ENCODE results near the gene CENPW.
A peak's percentile ranks its signal among the peaks of the same experiment; 100 is the strongest.

The CENPW gene

DNA sequence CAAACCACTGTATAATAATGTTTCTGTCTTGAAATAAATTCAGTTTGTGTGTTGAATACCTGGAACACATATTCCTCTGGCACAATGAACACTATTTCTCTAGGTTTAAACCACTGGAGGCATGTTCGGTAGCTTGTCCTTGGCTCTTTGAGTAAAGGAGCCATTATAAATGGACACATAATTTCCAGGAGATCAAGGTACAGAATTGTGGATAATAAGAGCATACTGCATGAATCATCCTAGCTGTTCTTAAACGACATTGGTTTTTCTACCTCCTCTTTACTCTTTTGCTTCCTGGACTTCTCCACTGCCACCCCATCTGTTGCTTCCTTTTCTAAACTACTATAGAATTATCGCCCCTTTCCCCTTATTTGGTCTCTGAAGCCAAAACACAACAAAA, 1.2 kb downstream of the CENPW start:
- Histone ChIP-seq H3K36me3 (ENCODE audit: control insufficient read depth in 2 of 2, insufficient read depth in 1 of 2, low read length in 2 of 2) (peaks cover 0 to 1% of the 10 kb centered on the region in 2 experiments; a peak in 1 of 3 replicates), H3K4me3 (ENCODE audit: low read depth, low read length) (peak overlapping the region; percentile 77), H3K4me1 (ENCODE audit: control insufficient read depth, insufficient read depth, low read length) (peaks cover 12% of the 10 kb centered on the region; the same call in 1 of the 2 replicates), H3K27ac (ENCODE audit: extremely low read depth, low read depth, low read length) (no peak overlapping the region), H3K9me3 (ENCODE audit: control insufficient read depth, insufficient read depth, low read depth, low read length) (no peaks in the 10 kb centered on the region)
- ChIA-PET CTCF (interaction anchor here (1.0 to 2.5 kb wide), 2 partner anchors 20 to 29 kb away, joined by 3 to 14 read pairs; no protein-coding TSS in a partner anchor), POLR2A (no interaction called here)
- TF ChIP-seq SCRT2 (tag by site-specific recombination; IDR thresholded peaks at IDR 0.05) = peak; percentile 85
- TF ChIP-seq ZNF138 (tag by site-specific recombination; IDR thresholded peaks at IDR 0.05; ENCODE audit: borderline replicate concordance) = no peak

DNA sequence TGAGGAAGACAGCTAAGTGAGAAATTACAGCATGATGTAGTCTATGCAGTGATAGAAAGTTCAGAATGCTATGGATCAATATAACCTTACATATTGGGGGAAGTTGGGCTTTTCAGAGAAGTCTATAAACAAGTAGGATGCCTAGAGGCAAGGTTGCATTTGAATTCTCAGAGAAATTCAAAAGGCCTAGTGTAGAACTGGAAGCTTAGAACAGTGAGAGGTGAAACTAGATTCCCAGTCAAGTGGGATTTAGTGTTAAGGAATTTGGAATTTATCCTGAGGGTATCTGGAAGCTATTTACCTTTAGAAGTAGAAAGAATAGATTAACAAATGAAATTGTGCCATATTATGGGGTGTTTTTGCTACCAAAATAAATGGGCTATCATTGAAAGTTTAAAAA, 4.3 kb downstream of the CENPW start:
- H3K4me1 ChIP-seq (ENCODE audit: control insufficient read depth, insufficient read depth, low read length) = peaks cover 12% of the 10 kb centered on the region; the same call in 1 of the 2 replicates
- ChIA-PET POLR2A (no interaction called here), CTCF (interaction anchor here (0.6 to 0.7 kb wide), 2 partner anchors 347 to 742 kb away, joined by 3 read pairs; no protein-coding TSS in a partner anchor)
- peaks cover 3 to 15% of the 10 kb centered on the region in 2 experiments; a peak in 2 of 3 replicates for H3K36me3 ChIP-seq (ENCODE audit: control insufficient read depth in 2 of 2, insufficient read depth in 1 of 2, low read length in 2 of 2)
- H3K9me3 ChIP-seq (ENCODE audit: control insufficient read depth, insufficient read depth, low read depth, low read length) = no peaks in the 10 kb centered on the region
- H3K27ac ChIP-seq (ENCODE audit: extremely low read depth, low read depth, low read length) = no peak overlapping the region
- TF ChIP-seq TCF7L2 (IDR thresholded peaks at IDR 0.05; ENCODE audit: borderline replicate concordance, low read depth, low read length) (no peak), ZNF785 (tag by site-specific recombination; IDR thresholded peaks at IDR 0.05) (no peak), ZNF571 (tag by site-specific recombination; IDR thresholded peaks at IDR 0.05) (no peak), WT1 (tag by site-specific recombination; IDR thresholded peaks at IDR 0.05) (no peak), ZNF121 (tag by site-specific recombination; IDR thresholded peaks at IDR 0.05) (no peak), ZNF501 (tag by site-specific recombination; IDR thresholded peaks at IDR 0.05) (no peak), ZNF830 (tag by site-specific recombination; IDR thresholded peaks at IDR 0.05; ENCODE audit: low read depth) (no peak), HOXD13 (CRISPR knock-in tag; IDR thresholded peaks at IDR 0.05; ENCODE audit: borderline replicate concordance) (no peak), OSR2 (tag by site-specific recombination; IDR thresholded peaks at IDR 0.05) (no peak)
- TF ChIP-seq, protein P1, sequence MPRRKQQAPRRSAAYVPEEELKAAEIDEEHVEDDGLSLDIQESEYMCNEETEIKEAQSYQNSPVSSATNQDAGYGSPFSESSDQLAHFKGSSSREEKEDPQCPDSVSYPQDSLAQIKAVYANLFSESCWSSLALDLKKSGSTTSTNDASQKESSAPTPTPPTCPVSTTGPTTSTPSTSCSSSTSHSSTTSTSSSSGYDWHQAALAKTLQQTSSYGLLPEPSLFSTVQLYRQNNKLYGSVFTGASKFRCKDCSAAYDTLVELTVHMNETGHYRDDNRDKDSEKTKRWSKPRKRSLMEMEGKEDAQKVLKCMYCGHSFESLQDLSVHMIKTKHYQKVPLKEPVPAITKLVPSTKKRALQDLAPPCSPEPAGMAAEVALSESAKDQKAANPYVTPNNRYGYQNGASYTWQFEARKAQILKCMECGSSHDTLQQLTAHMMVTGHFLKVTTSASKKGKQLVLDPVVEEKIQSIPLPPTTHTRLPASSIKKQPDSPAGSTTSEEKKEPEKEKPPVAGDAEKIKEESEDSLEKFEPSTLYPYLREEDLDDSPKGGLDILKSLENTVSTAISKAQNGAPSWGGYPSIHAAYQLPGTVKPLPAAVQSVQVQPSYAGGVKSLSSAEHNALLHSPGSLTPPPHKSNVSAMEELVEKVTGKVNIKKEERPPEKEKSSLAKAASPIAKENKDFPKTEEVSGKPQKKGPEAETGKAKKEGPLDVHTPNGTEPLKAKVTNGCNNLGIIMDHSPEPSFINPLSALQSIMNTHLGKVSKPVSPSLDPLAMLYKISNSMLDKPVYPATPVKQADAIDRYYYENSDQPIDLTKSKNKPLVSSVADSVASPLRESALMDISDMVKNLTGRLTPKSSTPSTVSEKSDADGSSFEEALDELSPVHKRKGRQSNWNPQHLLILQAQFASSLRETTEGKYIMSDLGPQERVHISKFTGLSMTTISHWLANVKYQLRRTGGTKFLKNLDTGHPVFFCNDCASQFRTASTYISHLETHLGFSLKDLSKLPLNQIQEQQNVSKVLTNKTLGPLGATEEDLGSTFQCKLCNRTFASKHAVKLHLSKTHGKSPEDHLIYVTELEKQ (tag by site-specific recombination; IDR thresholded peaks at IDR 0.05; ENCODE audit: borderline replicate concordance) = no peak
- TF ChIP-seq, protein P2, sequence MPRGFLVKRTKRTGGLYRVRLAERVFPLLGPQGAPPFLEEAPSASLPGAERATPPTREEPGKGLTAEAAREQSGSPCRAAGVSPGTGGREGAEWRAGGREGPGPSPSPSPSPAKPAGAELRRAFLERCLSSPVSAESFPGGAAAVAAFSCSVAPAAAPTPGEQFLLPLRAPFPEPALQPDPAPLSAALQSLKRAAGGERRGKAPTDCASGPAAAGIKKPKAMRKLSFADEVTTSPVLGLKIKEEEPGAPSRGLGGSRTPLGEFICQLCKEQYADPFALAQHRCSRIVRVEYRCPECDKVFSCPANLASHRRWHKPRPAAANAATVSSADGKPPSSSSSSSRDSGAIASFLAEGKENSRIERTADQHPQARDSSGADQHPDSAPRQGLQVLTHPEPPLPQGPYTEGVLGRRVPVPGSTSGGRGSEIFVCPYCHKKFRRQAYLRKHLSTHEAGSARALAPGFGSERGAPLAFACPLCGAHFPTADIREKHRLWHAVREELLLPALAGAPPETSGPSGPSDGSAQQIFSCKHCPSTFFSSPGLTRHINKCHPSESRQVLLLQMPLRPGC (tag by site-specific recombination; IDR thresholded peaks at IDR 0.05) = no peak
- TF ChIP-seq, protein P3, sequence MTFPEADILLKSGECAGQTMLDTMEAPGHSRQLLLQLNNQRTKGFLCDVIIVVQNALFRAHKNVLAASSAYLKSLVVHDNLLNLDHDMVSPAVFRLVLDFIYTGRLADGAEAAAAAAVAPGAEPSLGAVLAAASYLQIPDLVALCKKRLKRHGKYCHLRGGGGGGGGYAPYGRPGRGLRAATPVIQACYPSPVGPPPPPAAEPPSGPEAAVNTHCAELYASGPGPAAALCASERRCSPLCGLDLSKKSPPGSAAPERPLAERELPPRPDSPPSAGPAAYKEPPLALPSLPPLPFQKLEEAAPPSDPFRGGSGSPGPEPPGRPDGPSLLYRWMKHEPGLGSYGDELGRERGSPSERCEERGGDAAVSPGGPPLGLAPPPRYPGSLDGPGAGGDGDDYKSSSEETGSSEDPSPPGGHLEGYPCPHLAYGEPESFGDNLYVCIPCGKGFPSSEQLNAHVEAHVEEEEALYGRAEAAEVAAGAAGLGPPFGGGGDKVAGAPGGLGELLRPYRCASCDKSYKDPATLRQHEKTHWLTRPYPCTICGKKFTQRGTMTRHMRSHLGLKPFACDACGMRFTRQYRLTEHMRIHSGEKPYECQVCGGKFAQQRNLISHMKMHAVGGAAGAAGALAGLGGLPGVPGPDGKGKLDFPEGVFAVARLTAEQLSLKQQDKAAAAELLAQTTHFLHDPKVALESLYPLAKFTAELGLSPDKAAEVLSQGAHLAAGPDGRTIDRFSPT (tag by site-specific recombination; IDR thresholded peaks at IDR 0.05) = no peak
- TF ChIP-seq, protein P4, sequence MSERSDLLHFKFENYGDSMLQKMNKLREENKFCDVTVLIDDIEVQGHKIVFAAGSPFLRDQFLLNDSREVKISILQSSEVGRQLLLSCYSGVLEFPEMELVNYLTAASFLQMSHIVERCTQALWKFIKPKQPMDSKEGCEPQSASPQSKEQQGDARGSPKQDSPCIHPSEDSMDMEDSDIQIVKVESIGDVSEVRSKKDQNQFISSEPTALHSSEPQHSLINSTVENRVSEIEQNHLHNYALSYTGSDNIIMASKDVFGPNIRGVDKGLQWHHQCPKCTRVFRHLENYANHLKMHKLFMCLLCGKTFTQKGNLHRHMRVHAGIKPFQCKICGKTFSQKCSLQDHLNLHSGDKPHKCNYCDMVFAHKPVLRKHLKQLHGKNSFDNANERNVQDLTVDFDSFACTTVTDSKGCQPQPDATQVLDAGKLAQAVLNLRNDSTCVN (tag by site-specific recombination; optimal IDR thresholded peaks at IDR 0.05) = no peak
- no peak overlapping the region for H3K4me3 ChIP-seq (ENCODE audit: low read depth, low read length)
